ENCODE results near the gene CIAO2B.

DNA sequence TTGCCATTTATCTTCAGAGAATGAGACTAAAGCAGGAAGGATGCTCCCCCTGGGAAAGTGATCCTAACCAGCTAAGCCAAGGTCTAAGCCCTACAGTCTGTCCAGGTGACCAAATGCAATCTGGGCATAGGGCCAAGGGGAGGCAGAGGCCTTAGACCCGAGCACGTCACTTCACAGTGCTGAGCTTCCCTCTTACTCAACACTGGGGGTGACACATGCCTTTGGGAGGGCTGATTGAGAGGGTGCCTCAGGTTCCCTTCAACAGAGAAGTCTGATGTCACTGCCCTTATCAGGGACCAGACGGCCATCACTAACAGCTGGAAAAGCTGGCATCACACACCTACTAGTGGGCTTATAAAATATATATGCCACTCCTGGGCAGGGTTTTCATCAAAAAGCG lies 4.0 kb downstream of the CIAO2B start:
- no peak for TF ChIP-seq POLR2AphosphoS5 (IDR thresholded peaks at IDR 0.05; ENCODE audit: low read depth, low read length)
- TF ChIP-seq POLR2A (IDR thresholded peaks at IDR 0.05; ENCODE audit: low read depth, low read length), result no peak
- TF ChIP-seq POU2F2 (IDR thresholded peaks at IDR 0.05; ENCODE audit: low read depth, low read length), result no peak
- no peak for TF ChIP-seq PAX5 (IDR thresholded peaks at IDR 0.05; ENCODE audit: insufficient read depth, low read length, severe bottlenecking)
- TF ChIP-seq TAF1 (IDR thresholded peaks at IDR 0.05; ENCODE audit: low read depth, low read length), result no peak
